Large intestine (tissue), 3 donors: ENCODE measurements around the gene CCDC186. TPM values are rescaled to one million over a fixed set of nuclear protein-coding genes. Genes with fewer than 3 reads are reported as not detected.

ENCODE experiments used
- DNase-seq, 2 donors: peaks; one replicate each; pipeline versions ENCODE4 v3.0.0 to v3.0.0-alpha.2; 2013
- H3K27ac ChIP-seq: one replicate; pipeline ENCODE4 v1.5.1; 2013; ENCODE audit warnings: low read length
- H3K27me3 ChIP-seq: 2 replicates; pipeline ENCODE4 v1.6.1; 2013; ENCODE audit warnings: low read length; ENCODE audit not compliant: control insufficient read depth, insufficient read depth
- H3K36me3 ChIP-seq: 2 replicates; pipeline ENCODE4 v1.6.1; 2013; ENCODE audit warnings: low read length; ENCODE audit not compliant: control insufficient read depth, insufficient read depth
- H3K4me1 ChIP-seq: one replicate; pipeline ENCODE4 v1.6.1; 2013; ENCODE audit warnings: low read length; ENCODE audit not compliant: control insufficient read depth, insufficient read depth
- H3K4me3 ChIP-seq: one replicate; pipeline ENCODE4 v1.5.1; 2013; ENCODE audit warnings: low read length
- H3K9me3 ChIP-seq: one replicate; pipeline ENCODE4 v1.6.1; 2013; ENCODE audit warnings: mild to moderate bottlenecking, low read depth, low read length, moderate library complexity; ENCODE audit not compliant: control insufficient read depth
- WGBS: methylation state at CpG from one replicate; pipeline ENCODE4 v1.1.5; 2013; ENCODE audit warnings: low lambda C conversion rate; ENCODE audit not compliant: insufficient coverage; 5-methylcytosine and 5-hydroxymethylcytosine counted together
- polyA plus RNA-seq: library from polyadenylated mRNA; unstranded; fragments of 120-200 nt; gene quantifications from one replicate; pipeline ENCODE4 v1.2.1, GENCODE V29; 2013

CCDC186 gene
- polyA plus RNA-seq, 1 donor, result 34.0 TPM

DNA sequence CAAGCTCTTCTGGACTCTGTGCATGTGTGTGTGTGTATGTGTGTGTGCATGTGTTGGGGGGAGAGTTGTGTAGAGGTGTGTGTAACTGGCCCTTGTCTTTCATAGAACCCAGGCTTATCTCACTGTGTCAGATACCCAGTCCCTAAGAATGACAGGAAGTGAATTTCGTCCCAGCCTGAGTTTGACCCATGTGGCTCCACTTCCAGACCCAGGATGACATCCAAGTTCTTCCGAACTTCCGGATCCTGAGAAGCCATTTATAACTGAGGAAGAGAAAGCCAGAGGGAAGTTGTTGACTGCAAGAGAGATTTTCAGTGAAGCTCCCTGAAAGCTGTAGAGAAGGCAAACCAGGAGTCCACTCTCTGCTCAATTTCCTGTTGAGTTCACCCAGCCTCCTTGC, 77.1 kb downstream of the CCDC186 start:
- no CpG with 5 or more reads among the region's 3 CpGs for WGBS

DNA sequence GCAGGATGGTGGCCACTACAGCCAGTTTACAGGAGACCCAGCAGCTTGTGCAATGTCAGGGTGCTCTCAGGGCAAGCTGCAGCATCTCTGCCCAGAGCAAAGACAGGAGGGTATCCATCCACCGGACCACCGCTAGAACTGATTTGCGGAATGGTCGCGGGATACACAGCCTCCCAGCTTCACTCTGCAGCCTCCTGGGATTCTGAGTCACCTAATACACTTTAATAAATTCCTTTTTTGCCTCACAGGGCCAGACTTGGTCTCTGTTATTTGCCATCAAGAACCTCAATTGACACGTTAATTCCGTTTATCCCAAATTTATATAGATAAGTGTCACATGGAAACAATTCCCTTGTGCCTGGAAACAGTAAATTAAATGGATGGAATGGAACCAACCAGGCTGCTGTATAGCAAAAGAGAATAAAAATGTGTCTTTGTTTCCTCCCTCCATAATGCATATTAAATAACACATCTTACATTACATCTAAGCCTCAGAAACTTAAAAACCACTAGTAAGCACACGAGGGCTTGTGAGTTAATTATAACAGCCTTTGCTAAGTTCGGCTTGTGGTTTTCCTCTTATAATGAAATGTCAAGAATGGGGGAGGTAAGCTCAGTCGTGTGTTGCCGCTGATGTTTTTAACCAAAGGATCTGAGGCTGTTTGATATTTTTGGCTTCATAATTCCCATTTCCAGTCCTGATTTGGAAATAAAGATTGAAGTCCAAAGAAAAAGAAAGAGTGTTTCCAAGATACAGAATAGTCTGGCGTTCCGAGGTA, 78.3 kb downstream of the CCDC186 start:
- H3K9me3 ChIP-seq, result no peaks in the 10 kb centered on the region
- H3K4me3 ChIP-seq, result no peak overlapping the region
- no CpG with 5 or more reads among the region's 13 CpGs for WGBS
- peaks cover 3% of the 10 kb centered on the region for H3K4me1 ChIP-seq
- peaks cover 2% of the 10 kb centered on the region for H3K27me3 ChIP-seq
- no peak overlapping the region for H3K27ac ChIP-seq
- no peaks in the 10 kb centered on the region for H3K36me3 ChIP-seq
- no peak for DNase-seq

More for the DNA sequence above, 77.1 kb downstream of the CCDC186 start:
- Histone ChIP-seq H3K4me1 (peaks cover 9% of the 10 kb centered on the region), H3K9me3 (no peaks in the 10 kb centered on the region), H3K4me3 (no peak overlapping the region), H3K27ac (no peak overlapping the region), H3K27me3 (peaks cover 11% of the 10 kb centered on the region), H3K36me3 (no peaks in the 10 kb centered on the region)
- no peak for DNase-seq

DNA sequence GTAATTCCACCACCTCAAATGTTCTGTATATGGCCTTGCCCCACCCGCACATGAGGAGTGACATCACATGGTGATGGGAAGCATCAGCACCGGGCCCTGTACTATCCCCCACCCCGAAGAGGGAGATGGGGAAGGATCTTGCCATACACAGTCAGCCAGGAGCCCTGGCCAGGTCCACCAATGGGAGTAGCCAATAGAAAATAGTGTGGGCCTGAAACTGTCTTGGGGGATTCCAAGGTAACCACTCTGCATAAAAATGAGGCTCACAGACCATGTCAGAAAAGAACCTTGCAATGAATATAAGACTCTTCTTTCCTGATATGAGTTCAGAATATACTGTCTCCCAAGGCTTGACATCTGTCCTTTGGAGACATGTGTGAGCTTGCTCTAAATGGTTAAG, 79.2 kb downstream of the CCDC186 start:
- H3K9me3 ChIP-seq, result no peaks in the 10 kb centered on the region
- no peak overlapping the region for H3K27ac ChIP-seq
- no CpG with 5 or more reads among the region's 3 CpGs for WGBS
- peaks cover 3% of the 10 kb centered on the region for H3K4me1 ChIP-seq
- H3K4me3 ChIP-seq, result no peak overlapping the region
- H3K36me3 ChIP-seq, result no peaks in the 10 kb centered on the region
- no peaks in the 10 kb centered on the region for H3K27me3 ChIP-seq
- no peak for DNase-seq

DNA sequence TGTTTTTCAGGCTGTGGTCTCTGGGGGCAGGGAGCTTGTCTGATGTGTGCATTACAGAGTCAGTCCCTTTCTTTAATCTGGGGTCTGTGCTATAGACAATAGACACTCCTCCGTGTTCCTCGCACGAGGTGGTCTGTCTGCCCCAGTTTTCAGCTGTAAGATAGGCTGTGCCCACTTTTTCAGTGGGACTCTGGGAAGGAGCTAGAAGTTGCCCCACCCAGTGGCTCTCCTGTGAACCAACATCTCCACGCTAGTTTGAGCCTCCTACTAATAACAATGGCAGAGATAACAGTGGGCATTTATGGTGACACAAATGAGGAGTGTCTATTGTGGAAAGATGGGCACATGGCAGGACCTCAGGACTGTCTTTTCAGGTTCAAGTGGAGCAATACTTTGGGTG, 86.3 kb downstream of the CCDC186 start:
- H3K27ac ChIP-seq, result no peak overlapping the region
- H3K36me3 ChIP-seq, result no peaks in the 10 kb centered on the region
- no CpG with 5 or more reads among the region's 4 CpGs for WGBS
- no peaks in the 10 kb centered on the region for H3K27me3 ChIP-seq
- H3K9me3 ChIP-seq, result no peaks in the 10 kb centered on the region
- no peak for DNase-seq
- peaks cover 2% of the 10 kb centered on the region for H3K4me1 ChIP-seq
- no peak overlapping the region for H3K4me3 ChIP-seq

DNA sequence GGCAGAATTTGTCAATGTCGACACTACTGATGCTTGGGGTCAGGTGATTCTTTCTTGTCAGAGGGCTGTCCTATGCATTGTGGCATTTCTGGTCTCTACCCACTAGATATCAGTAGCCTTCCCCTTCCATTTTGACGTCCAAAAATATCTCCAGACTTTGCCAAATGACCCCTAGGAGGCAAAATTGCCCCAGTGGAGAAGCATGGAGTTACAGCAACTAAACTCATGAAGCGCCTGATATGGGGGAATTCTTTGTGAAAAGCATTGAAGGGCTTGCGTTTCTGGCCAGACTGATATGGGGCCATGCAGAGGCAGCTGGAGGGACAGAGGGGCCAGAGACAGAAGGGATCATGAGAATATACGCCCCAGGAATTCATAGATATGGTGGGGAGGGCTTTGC, 86.7 kb downstream of the CCDC186 start:
- H3K9me3 ChIP-seq, result no peaks in the 10 kb centered on the region
- 100% methylated on average over 1 of the region's 5 CpGs for WGBS
- no peaks in the 10 kb centered on the region for H3K27me3 ChIP-seq
- H3K4me3 ChIP-seq, result no peak overlapping the region
- H3K4me1 ChIP-seq, result peaks cover 4% of the 10 kb centered on the region
- no peak overlapping the region for H3K27ac ChIP-seq
- DNase-seq, result no peak
- H3K36me3 ChIP-seq, result no peaks in the 10 kb centered on the region

DNA sequence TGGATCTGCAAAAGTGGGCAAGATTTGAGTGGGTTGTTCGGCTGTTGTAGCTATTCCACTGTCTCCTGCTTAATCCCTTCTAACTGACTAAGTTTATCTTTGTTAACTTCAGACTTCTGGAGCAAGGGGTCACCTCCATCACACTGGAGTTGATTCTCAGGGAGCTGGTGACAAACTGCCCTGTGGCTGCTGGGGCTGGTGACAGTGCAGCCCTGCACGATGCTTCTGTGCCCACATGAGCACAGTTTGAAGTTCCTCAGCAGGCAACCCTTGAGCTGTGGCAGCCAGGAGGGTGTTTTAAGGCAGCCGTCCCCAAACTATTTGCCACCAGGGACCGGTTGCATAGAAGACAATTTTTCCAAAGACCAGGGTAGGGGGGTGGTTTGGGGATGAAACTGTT, 89.8 kb downstream of the CCDC186 start:
- Histone ChIP-seq H3K27me3 (no peaks in the 10 kb centered on the region), H3K4me1 (peaks cover 4% of the 10 kb centered on the region), H3K36me3 (no peaks in the 10 kb centered on the region), H3K27ac (no peak overlapping the region), H3K9me3 (no peaks in the 10 kb centered on the region), H3K4me3 (no peak overlapping the region)
- DNase-seq, result no peak
- WGBS, result no CpG with 5 or more reads among the region's 4 CpGs

DNA sequence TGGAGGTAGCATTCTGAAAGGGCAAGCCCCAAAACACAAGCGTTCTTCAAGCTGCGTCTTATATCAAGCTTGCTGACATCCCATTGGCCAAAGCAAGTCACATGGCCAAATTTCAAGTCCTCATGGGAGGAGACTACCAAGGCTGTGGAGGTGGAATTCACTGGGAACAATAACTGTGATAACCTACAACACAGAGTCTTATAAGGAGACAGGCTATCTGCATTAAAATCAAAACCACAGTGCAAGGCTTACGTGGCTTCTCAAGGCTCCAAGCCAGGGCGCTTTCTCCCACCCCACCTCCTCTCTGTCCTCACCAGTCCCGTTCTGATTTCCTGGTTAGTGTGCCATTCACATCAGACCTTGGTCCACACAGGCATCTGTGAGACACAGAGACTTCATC, 91.0 kb downstream of the CCDC186 start:
- H3K9me3 ChIP-seq, result no peaks in the 10 kb centered on the region
- H3K27me3 ChIP-seq, result no peaks in the 10 kb centered on the region
- 83% methylated on average over 2 of the region's 5 CpGs for WGBS
- DNase-seq, result no peak
- peaks cover 4% of the 10 kb centered on the region for H3K4me1 ChIP-seq
- no peak overlapping the region for H3K4me3 ChIP-seq
- H3K27ac ChIP-seq, result no peak overlapping the region
- no peaks in the 10 kb centered on the region for H3K36me3 ChIP-seq

DNA sequence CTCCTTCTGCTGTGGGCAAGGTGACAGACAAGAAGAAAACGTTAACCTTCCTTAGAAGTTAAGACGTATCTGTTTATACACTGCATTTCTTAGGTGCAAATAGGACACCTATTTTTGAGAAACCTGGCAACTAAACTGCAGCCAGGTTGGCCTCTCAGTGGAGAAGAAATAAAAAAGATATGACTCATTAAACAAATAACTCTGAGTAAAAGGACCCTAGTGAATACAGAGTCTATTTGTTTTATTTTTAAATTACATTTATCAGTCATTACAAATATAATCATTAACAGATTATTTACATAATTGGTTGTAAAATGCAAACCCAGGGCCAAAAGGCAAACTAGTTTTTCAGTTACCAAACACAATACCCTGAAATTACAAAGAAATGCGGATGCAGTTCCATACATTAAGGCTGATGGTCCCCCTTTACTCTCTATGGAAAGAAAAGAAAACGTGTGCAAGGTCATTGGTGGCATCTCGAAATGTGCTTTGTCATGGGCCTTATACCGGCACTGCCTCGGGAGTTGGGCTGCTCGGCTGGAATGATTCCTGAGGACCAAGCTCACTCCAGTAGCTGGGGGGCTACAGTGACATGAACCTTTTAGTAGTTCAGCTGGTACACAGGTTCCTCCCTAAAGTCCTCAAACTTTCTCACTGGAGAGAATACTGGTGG, 92.0 kb downstream of the CCDC186 start:
- Histone ChIP-seq H3K4me3 (no peak overlapping the region), H3K36me3 (no peaks in the 10 kb centered on the region), H3K27ac (no peak overlapping the region), H3K9me3 (no peaks in the 10 kb centered on the region), H3K27me3 (no peaks in the 10 kb centered on the region), H3K4me1 (peaks cover 4% of the 10 kb centered on the region)
- peak in 1 of 2 donors; percentile 24 for DNase-seq
- WGBS, result 40% methylated on average over 1 of the region's 8 CpGs

DNA sequence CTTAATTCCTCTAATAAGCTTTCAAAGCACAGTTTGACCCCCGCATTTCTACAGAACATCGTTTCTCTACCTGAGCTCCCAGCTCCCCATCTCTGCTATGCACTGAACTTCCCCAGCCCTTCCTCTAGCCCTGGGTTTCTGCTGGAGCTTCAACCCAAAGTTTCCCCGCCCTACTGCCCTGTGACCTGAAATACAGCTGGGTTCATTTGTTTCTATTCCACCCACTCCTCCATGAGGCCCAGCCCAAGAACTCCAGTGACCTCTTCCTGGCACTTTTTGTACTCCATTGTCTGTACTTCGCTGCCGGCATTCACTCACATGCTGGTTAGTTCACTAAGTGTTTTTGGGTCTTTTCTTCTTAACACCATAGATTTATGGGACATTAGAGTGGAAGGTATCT, 94.6 kb downstream of the CCDC186 start:
- Histone ChIP-seq H3K27me3 (no peaks in the 10 kb centered on the region), H3K36me3 (no peaks in the 10 kb centered on the region), H3K4me3 (no peak overlapping the region), H3K4me1 (peaks cover 4% of the 10 kb centered on the region), H3K27ac (no peak overlapping the region), H3K9me3 (no peaks in the 10 kb centered on the region)
- no peak for DNase-seq
- 89% methylated on average over 2 of the region's 5 CpGs for WGBS

DNA sequence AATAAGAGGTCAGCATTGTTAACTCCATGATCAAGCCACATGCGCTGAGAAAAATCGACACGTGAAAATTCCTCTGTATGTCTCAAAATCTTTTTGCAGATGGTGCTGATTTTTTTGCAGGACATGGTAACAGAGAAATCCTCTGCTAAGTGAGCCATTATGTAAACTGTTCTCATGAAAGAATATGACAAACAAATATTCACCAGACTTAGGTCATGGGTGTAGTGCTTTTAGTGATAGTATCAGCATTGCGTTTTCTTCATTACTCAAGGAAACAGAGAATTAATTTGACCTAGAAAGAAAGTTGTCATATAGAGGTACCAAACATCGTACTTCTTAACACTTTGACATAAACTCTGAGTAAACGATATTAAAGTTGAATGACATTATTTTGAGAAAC, 95.7 kb downstream of the CCDC186 start:
- H3K4me3 ChIP-seq, result no peak overlapping the region
- peaks cover 4% of the 10 kb centered on the region for H3K4me1 ChIP-seq
- H3K27ac ChIP-seq, result no peak overlapping the region
- DNase-seq, result no peak
- no peaks in the 10 kb centered on the region for H3K9me3 ChIP-seq
- H3K27me3 ChIP-seq, result no peaks in the 10 kb centered on the region
- no peaks in the 10 kb centered on the region for H3K36me3 ChIP-seq
- 90% methylated on average over 2 of the region's 6 CpGs for WGBS
